Psoas muscle (tissue), 8 donors: ENCODE data around the gene NPLOC4. TPM values are rescaled to one million over a fixed set of nuclear protein-coding genes. Genes with fewer than 3 reads are reported as not detected.
A peak's percentile ranks its signal among the peaks of the same experiment; 100 is the strongest.

Experiments
- ATAC-seq, 4 donors: fragments of 200-7000 bp; cut with Tn5 transposase; one replicate each; pipeline ENCODE4 v1.9.1; 2020; ENCODE audit warnings: moderate library complexity in 3 of 4, mild to moderate bottlenecking in 2 of 4
- DNase-seq, 2 donors: peaks; one replicate each; pipeline ENCODE4 v3.0.0-alpha.2; 2020
- H3K27ac ChIP-seq: fragments of 200-600 bp; one replicate; pipeline ENCODE4 v1.8.0; 2022
- H3K27me3 ChIP-seq, 3 donors: fragments of 200-600 bp in 1 of 3; one replicate each; pipeline versions ENCODE4 v1.6.1 to v1.8.0; 2013 to 2022; ENCODE audit warnings: low read length in 2 of 3, mild to moderate bottlenecking in 2 of 3, moderate library complexity in 1 of 3; ENCODE audit not compliant: insufficient read depth in 3 of 3
- H3K36me3 ChIP-seq, 2 donors: fragments of 200-600 bp in 1 of 2; one replicate each; pipeline versions ENCODE4 v1.6.1 to v1.8.0; 2013 to 2022; ENCODE audit warnings: low read depth in 1 of 2, mild to moderate bottlenecking in 1 of 2, moderate library complexity in 1 of 2; ENCODE audit not compliant: insufficient read depth in 1 of 2
- H3K4me1 ChIP-seq: fragments of 200-600 bp; one replicate; pipeline ENCODE4 v1.8.0; 2022
- H3K4me3 ChIP-seq: fragments of 200-600 bp; one replicate; pipeline ENCODE4 v1.8.0; 2022; ENCODE audit warnings: mild to moderate bottlenecking
- H3K9me3 ChIP-seq: fragments of 200-600 bp; one replicate; pipeline ENCODE4 v1.8.0; 2022
- WGBS, 3 donors: extraction: QIAGEN DNeasy Blood & Tissue Kit; methylation state at CpG; one replicate each; pipeline versions ENCODE4 v1.1.6 to v1.1.7; 2013; 5-methylcytosine and 5-hydroxymethylcytosine counted together
- intact Hi-C, 2 donors: fragments of 100-400 bp; cut with DNase I; formaldehyde crosslinking; loops; one replicate each; pipeline versions ENCODE4 v1.11.0 to v1.14.2; 2022
- polyA plus RNA-seq, 3 donors: library from polyadenylated mRNA; stranded (reverse); fragments of 200-250 nt; gene quantifications; one replicate each; pipeline ENCODE4 v1.2.3, GENCODE V29; 2013
- total RNA-seq, 4 donors: library from RNA; stranded (reverse); fragmentation: NEBNext Ultra II Directional in 2 of 4; extraction: Animal tissue kit (Norgen Biotek cat#: 25700) in 2 of 4; gene quantifications; one replicate each; pipeline versions ENCODE4 v1.2.1 to v1.2.4, GENCODE V29; 2021 to 2023
- TF ChIP-seq, protein P1 (sequence below): fragments of 200-600 bp; IDR thresholded peaks from one replicate; pipeline ENCODE4 v1.8.0; 2022; ENCODE audit warnings: antibody characterized with exemption
- donor health status: healthy with polysubstance abuse.
- donor health status: DM: no; HTN: no; CAD: no; lungs with moderate emphysema.
- donor health status: Bipolar disorder and iron deficiency.
- donor health status: healthy.
- donor health status: DM: yes; HTN: yes; CAD: no.
- donor health status: DM: no; HTN: no; CAD: no.
- donor health status: DM: no; HTN: no; CAD: no.
- donor health status: DM: yes; HTN: yes; CAD: no.

The NPLOC4 gene
- total and polyA plus RNA-seq, 7 donors = 87.3 to 414 (median 204) TPM

DNA sequence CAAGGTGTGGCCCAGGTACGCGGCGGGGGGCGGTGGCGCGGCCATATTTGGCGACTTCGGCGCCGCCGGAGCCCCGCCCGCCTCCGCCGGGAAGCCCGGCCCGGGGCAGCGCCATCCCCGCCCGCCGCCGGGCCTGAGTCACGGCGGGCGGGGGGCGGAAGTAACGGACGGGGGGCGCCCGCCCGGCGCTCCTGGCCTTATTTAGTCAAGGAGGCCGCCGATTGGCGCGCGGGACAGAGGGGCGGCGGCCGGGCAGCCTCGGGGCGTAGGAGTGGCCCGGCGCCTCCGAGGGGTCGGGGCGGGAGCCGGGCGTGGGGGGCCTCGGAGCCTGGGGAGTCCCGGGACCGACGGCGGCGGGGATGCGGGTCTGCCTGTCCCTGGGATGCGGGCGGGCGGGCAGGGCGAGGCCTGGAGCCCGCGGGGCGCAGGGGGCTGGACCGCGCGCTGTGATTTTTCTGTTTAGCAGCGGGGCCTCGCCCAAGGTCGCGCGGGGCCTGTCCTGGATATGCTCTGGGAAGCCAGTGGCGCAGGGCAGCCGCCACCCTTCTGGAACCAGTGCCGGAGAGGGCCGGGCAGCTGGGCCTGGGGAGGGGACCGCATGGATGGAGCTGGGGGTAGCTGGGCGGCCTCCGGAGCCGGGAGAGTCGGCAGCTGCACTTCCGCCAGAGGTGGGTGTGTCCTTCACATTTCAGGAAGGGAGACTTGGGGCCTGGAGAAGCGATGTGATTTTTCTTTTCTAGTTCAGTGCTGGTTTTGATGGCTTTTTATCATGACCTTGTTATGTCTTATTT is 122.0 kb downstream of the NPLOC4 start:
- peak overlapping the region; percentile 100 for H3K27ac ChIP-seq
- WGBS, 3 donors = 1% methylated on average over 16 to 82 of the region's 82 CpGs
- ATAC-seq (peak; percentile 40 to 61 (median 56)), DNase-seq (peak; percentile 82 to 89)
- H3K4me3 ChIP-seq = peak overlapping the region; percentile 86
- H3K9me3 ChIP-seq = no peaks in the 10 kb centered on the region
- peaks cover 11 to 22% of the 10 kb centered on the region in 2 donors for H3K36me3 ChIP-seq
- intact Hi-C loops = loop anchor here in 1 of 2 donors (5.0 kb wide), 1 partner anchor 37 kb away; the partner anchor contains the start of gene FAAP100
- H3K27me3 ChIP-seq = peaks cover 0 to 9% (median 4%) of the 10 kb centered on the region in 3 donors
- TF ChIP-seq, protein P1, sequence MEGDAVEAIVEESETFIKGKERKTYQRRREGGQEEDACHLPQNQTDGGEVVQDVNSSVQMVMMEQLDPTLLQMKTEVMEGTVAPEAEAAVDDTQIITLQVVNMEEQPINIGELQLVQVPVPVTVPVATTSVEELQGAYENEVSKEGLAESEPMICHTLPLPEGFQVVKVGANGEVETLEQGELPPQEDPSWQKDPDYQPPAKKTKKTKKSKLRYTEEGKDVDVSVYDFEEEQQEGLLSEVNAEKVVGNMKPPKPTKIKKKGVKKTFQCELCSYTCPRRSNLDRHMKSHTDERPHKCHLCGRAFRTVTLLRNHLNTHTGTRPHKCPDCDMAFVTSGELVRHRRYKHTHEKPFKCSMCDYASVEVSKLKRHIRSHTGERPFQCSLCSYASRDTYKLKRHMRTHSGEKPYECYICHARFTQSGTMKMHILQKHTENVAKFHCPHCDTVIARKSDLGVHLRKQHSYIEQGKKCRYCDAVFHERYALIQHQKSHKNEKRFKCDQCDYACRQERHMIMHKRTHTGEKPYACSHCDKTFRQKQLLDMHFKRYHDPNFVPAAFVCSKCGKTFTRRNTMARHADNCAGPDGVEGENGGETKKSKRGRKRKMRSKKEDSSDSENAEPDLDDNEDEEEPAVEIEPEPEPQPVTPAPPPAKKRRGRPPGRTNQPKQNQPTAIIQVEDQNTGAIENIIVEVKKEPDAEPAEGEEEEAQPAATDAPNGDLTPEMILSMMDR = no peak
- H3K4me1 ChIP-seq = peaks cover 41% of the 10 kb centered on the region

DNA sequence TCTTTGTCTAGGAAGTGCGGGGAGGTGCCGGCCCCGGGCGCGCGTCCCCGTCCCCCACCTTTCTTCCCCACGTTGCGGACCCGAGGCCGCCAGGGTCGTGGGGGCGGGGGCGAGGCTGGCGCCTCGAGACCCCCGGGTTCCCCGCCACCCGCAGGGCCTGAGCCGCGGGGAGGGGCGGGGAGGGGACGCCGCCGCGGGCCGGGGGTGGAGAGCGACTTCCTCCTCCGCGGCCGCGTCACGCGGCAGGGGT is 122.5 kb downstream of the NPLOC4 start:
- Histone ChIP-seq H3K27me3 (peaks cover 0 to 6% (median 2%) of the 10 kb centered on the region in 3 donors), H3K36me3 (peaks cover 11 to 28% of the 10 kb centered on the region in 2 donors), H3K27ac (peak overlapping the region; percentile 100), H3K9me3 (no peaks in the 10 kb centered on the region), H3K4me3 (peak overlapping the region; percentile 86), H3K4me1 (peaks cover 37% of the 10 kb centered on the region)
- intact Hi-C loops = no loop called here
- peak in 1 of 4 donors; percentile 0 for ATAC-seq
- DNase-seq = no peak
- TF ChIP-seq, protein P1 = no peak
- WGBS, 3 donors = 0 to 1% (median 0%) methylated on average over 1 to 34 of the region's 34 CpGs

DNA sequence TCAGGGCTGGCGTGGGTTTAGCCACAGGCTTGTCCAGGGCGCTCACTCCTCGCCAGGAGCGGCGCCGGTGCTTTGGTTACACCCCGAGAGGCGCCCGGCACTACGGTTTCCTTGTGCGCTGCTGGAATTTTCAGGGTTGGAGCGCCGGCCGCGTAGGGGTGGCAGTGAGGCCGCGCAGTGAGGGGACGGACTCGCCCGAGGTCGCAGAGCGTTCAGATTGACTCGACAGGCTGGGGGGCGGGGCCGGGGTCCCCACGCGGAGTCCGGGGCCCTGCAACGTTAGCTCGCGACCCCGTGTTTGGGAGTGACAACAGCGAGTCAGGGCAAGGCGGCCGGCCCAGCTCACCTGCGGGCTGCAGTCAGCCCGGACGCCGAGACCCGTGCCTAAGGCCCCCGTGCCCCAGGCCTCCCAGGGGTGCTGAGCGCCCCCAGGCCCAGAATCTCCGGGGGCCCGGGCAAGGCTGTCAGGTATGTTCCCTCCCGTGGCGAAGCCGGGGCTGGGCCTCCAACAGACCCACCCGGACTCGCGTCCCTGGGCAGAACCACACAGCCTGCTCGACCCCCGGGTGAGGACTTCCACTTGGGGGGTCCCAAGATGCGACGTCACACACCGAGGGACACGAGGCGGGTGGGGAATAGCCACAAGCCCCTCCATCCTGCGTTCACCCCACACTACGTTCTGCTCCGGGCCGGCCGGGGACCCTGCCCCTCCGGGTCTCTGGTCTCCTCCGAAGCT is 123.0 kb downstream of the NPLOC4 start:
- Histone ChIP-seq H3K36me3 (peaks cover 11 to 33% of the 10 kb centered on the region in 2 donors), H3K9me3 (no peaks in the 10 kb centered on the region), H3K4me3 (peak overlapping the region; percentile 86), H3K27ac (peak overlapping the region; percentile 100), H3K4me1 (peaks cover 34% of the 10 kb centered on the region), H3K27me3 (peaks cover 0 to 2% (median 1%) of the 10 kb centered on the region in 3 donors)
- 1% methylated on average over 49 to 64 of the region's 64 CpGs for WGBS, 3 donors
- TF ChIP-seq, protein P1 = no peak
- peak; percentile 23 to 60 (median 35) for ATAC-seq
- peak; percentile 74 to 88 for DNase-seq
- intact Hi-C loops = loop anchor here (2.0 kb wide), 2 partner anchors 119 to 121 kb away; partner anchors contain the start of gene BAHCC1 (in 1 of the 2)

DNA sequence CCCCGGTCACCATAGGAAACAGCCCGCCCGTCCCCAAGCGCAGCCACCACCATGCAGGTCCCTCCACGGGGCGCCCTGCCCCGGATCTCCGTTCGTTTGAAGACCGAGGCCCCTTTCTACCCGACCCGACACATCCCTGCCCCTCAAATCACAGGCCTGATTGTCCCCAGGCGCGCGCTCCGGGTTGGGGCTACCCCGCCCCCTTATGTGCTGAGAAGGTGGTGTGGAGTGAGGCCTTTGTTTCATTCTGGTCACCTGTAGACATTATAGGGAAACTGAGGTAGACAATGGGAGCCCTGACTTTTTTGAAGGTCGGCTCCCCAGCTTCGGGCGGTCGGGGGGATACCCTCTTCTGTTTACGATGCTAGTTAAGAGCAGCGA is 123.5 kb downstream of the NPLOC4 start:
- ATAC-seq (peak; percentile 22 to 38 (median 28)), DNase-seq (peak; percentile 70 to 84)
- H3K27me3 ChIP-seq = no peaks in the 10 kb centered on the region
- intact Hi-C loops = loop anchor here (2.0 kb wide), 2 partner anchors 119 to 121 kb away; partner anchors contain the start of gene BAHCC1 (in 1 of the 2)
- H3K27ac ChIP-seq = peak overlapping the region; percentile 100
- H3K4me1 ChIP-seq = peaks cover 29% of the 10 kb centered on the region
- 0 to 1% (median 0%) methylated on average over 22 to 23 of the region's 23 CpGs for WGBS, 3 donors
- H3K9me3 ChIP-seq = no peaks in the 10 kb centered on the region
- TF ChIP-seq, protein P1 = no peak
- H3K36me3 ChIP-seq = peaks cover 11 to 34% of the 10 kb centered on the region in 2 donors
- peak overlapping the region; percentile 86 for H3K4me3 ChIP-seq
